HepG2 (cell line): ENCODE measurements around the gene C2CD3. TPM values are rescaled to one million over a fixed set of nuclear protein-coding genes. Genes with fewer than 3 reads are reported as not detected.
A peak's percentile ranks its signal among the peaks of the same experiment; 100 is the strongest.

ENCODE experiments used
- CEBPB ChIP-seq: IDR thresholded peaks from 2 replicates; pipeline ENCODE4 v1.6.1; 2011; ENCODE audit warnings: low read depth, low read length, improper control_type of control experiment, borderline replicate concordance
- KDM6A ChIP-seq: IDR thresholded peaks from 2 replicates; pipeline ENCODE4 v1.6.1; 2016; ENCODE audit warnings: low read depth
- KLF13 ChIP-seq: sonication (generic); formaldehyde crosslinking; IDR thresholded peaks from 2 replicates; pipeline ENCODE4 v1.4.0; 2020; ENCODE audit warnings: mild to moderate bottlenecking, missing genetic modification reagents
- NFYC ChIP-seq: IDR thresholded peaks from 2 replicates; pipeline ENCODE4 v1.6.1; 2016; ENCODE audit warnings: missing genetic modification reagents, missing compliant biosample characterization
- RFX5 ChIP-seq: IDR thresholded peaks from 2 replicates; pipeline ENCODE4 v1.6.1; 2011; ENCODE audit warnings: low read depth, low read length, improper control_type of control experiment
- SIN3B ChIP-seq: fragments of 150-350 bp; IDR thresholded peaks from 2 replicates; pipeline ENCODE4 v1.6.1; 2014; ENCODE audit warnings: low read length
- THYN1 ChIP-seq: sonication (generic); formaldehyde crosslinking; IDR thresholded peaks from 2 replicates; pipeline ENCODE4 v1.8.1; 2023; ENCODE audit warnings: low read depth, mild to moderate bottlenecking, moderate library complexity, missing genetic modification reagents, borderline replicate concordance
- ZBTB1 ChIP-seq: sonication (generic); formaldehyde crosslinking; IDR thresholded peaks from 2 replicates; pipeline ENCODE4 v1.4.0; 2020; ENCODE audit warnings: missing genetic modification reagents, borderline replicate concordance
- ZBTB21 ChIP-seq: sonication (generic); formaldehyde crosslinking; IDR thresholded peaks from 2 replicates; pipeline ENCODE4 v1.4.0; 2020; ENCODE audit warnings: missing genetic modification reagents
- ZFP37 ChIP-seq: sonication (generic); formaldehyde crosslinking; IDR thresholded peaks from 2 replicates; pipeline ENCODE4 v1.4.0; 2020; ENCODE audit warnings: missing genetic modification reagents, borderline replicate concordance
- ZMYM3 ChIP-seq: sonication (generic); formaldehyde crosslinking; IDR thresholded peaks from 2 replicates; pipeline ENCODE4 v1.5.1; 2020; ENCODE audit warnings: mild to moderate bottlenecking, missing genetic modification reagents
- ZNF264 ChIP-seq: sonication (generic); formaldehyde crosslinking; IDR thresholded peaks from 2 replicates; pipeline ENCODE4 v1.4.0; 2020; ENCODE audit warnings: missing genetic modification reagents
- ZNF383 ChIP-seq: sonication (generic); formaldehyde crosslinking; IDR thresholded peaks from 2 replicates; pipeline ENCODE4 v1.4.0; 2020; ENCODE audit warnings: missing genetic modification reagents, mild to moderate bottlenecking, borderline replicate concordance
- ZNF768 ChIP-seq: sonication (generic); formaldehyde crosslinking; IDR thresholded peaks from 2 replicates; pipeline ENCODE4 v1.4.0; 2020; ENCODE audit warnings: missing genetic modification reagents
- polyA plus RNA-seq, 8 experiments: library from polyadenylated mRNA; depleted of rRNA in 3 of 8; stranded (reverse) in 7 of 8; unstranded in 1 of 8; fragments of >200 nt; fragmentation: Illumina TruSeq in 4 of 8; extraction: Trizol in 4 of 8; gene quantifications; 2 replicates each; pipeline versions ENCODE4 v1.2.1 to v1.2.3, GENCODE V29; 2011 to 2016; ENCODE audit warnings: low read depth in 4 of 8, missing spikeins in 1 of 8, mixed read lengths in 1 of 8; ENCODE audit not compliant: insufficient read depth in 1 of 8
- total RNA-seq, 5 experiments: library from RNA; depleted of rRNA; stranded (reverse); fragments of >200 nt; fragmentation: Illumina TruSeq; extraction: Trizol; gene quantifications; 2 replicates each; pipeline ENCODE4 v1.2.3, GENCODE V29; 2016; ENCODE audit warnings: low read depth in 1 of 5
- TF ChIP-seq, protein P1 (sequence below): sonication (generic); formaldehyde crosslinking; IDR thresholded peaks from 2 replicates; pipeline ENCODE4 v1.5.0; 2020; ENCODE audit warnings: mild to moderate bottlenecking, missing genetic modification reagents, borderline replicate concordance
- TF ChIP-seq, protein P2 (sequence below): sonication (generic); formaldehyde crosslinking; IDR thresholded peaks from 2 replicates; pipeline ENCODE4 v1.5.0; 2020; ENCODE audit warnings: missing genetic modification reagents
- TF ChIP-seq, protein P3 (sequence below): IDR thresholded peaks from 2 replicates; pipeline ENCODE4 v1.4.0; 2020; ENCODE audit warnings: mild to moderate bottlenecking, missing genetic modification reagents

The C2CD3 gene
- total and polyA plus RNA-seq, 2 of the 13 experiments (the other 11 are each of a cell fraction or from before 2014, with no cell fraction given), result 5.5 to 6.4 TPM

DNA sequence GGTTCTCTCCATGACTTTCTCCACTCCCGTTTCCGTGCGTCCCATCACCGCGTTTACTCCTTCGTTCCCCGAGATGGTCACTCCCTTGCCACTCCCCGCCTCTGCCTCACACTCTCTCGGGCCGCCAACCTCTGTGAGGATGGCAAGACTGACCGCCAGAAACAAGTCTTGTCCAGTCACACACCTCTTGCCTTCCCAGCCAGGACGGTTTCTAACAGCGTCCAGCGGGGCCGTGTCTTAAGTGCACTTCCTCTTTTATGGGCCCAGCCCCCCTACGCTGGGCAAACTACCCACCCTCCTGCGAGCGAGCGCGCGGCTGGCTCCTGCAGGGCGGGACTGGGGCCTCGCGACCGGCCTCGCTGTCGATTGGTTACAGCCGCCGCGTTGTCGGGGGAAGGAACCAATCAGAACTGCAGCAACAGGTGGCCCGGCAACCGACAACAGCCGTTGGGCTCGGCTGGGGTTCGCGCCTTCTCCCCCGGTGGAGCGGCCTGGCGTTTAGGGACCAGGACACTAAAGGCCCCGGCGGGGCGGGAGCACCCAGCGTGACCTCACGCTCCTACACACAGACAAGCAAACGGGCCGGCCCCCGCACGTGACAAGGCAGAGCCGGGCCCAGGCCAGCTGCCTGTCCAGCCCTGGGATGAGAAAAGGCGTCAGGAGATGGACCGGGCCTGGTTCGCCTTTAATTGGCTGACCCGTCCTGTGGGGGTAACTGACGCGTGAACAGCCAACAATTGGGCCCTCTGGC is 187.6 kb downstream of the C2CD3 start (continued):
- TF ChIP-seq ZNF264 (peak; percentile 92), ZBTB1 (no peak), KDM6A (CRISPR knock-in tag) (no peak), RFX5 (peak; percentile 87), ZFP37 (CRISPR knock-in tag) (peak; percentile 95), SIN3B (no peak), ZBTB21 (CRISPR knock-in tag) (no peak), ZNF768 (CRISPR knock-in tag) (no peak), ZNF383 (CRISPR knock-in tag) (no peak), KLF13 (CRISPR knock-in tag) (no peak), THYN1 (CRISPR knock-in tag) (no peak), NFYC (peak; percentile 95), CEBPB (no peak), ZMYM3 (CRISPR knock-in tag) (peak; percentile 41; the same call in 1 of the 2 replicates)
- TF ChIP-seq, protein P1, sequence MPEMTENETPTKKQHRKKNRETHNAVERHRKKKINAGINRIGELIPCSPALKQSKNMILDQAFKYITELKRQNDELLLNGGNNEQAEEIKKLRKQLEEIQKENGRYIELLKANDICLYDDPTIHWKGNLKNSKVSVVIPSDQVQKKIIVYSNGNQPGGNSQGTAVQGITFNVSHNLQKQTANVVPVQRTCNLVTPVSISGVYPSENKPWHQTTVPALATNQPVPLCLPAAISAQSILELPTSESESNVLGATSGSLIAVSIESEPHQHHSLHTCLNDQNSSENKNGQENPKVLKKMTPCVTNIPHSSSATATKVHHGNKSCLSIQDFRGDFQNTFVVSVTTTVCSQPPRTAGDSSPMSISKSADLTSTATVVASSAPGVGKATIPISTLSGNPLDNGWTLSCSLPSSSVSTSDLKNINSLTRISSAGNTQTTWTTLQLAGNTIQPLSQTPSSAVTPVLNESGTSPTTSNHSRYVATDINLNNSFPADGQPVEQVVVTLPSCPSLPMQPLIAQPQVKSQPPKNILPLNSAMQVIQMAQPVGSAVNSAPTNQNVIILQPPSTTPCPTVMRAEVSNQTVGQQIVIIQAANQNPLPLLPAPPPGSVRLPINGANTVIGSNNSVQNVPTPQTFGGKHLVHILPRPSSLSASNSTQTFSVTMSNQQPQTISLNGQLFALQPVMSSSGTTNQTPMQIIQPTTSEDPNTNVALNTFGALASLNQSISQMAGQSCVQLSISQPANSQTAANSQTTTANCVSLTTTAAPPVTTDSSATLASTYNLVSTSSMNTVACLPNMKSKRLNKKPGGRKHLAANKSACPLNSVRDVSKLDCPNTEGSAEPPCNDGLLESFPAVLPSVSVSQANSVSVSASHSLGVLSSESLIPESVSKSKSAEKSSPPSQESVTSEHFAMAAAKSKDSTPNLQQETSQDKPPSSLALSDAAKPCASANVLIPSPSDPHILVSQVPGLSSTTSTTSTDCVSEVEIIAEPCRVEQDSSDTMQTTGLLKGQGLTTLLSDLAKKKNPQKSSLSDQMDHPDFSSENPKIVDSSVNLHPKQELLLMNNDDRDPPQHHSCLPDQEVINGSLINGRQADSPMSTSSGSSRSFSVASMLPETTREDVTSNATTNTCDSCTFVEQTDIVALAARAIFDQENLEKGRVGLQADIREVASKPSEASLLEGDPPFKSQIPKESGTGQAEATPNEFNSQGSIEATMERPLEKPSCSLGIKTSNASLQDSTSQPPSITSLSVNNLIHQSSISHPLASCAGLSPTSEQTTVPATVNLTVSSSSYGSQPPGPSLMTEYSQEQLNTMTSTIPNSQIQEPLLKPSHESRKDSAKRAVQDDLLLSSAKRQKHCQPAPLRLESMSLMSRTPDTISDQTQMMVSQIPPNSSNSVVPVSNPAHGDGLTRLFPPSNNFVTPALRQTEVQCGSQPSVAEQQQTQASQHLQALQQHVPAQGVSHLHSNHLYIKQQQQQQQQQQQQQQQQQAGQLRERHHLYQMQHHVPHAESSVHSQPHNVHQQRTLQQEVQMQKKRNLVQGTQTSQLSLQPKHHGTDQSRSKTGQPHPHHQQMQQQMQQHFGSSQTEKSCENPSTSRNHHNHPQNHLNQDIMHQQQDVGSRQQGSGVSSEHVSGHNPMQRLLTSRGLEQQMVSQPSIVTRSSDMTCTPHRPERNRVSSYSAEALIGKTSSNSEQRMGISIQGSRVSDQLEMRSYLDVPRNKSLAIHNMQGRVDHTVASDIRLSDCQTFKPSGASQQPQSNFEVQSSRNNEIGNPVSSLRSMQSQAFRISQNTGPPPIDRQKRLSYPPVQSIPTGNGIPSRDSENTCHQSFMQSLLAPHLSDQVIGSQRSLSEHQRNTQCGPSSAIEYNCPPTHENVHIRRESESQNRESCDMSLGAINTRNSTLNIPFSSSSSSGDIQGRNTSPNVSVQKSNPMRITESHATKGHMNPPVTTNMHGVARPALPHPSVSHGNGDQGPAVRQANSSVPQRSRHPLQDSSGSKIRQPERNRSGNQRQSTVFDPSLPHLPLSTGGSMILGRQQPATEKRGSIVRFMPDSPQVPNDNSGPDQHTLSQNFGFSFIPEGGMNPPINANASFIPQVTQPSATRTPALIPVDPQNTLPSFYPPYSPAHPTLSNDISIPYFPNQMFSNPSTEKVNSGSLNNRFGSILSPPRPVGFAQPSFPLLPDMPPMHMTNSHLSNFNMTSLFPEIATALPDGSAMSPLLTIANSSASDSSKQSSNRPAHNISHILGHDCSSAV (CRISPR knock-in tag), result no peak
- TF ChIP-seq, protein P2, sequence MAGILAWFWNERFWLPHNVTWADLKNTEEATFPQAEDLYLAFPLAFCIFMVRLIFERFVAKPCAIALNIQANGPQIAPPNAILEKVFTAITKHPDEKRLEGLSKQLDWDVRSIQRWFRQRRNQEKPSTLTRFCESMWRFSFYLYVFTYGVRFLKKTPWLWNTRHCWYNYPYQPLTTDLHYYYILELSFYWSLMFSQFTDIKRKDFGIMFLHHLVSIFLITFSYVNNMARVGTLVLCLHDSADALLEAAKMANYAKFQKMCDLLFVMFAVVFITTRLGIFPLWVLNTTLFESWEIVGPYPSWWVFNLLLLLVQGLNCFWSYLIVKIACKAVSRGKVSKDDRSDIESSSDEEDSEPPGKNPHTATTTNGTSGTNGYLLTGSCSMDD, result peak; percentile 73; the same call in 1 of the 2 replicates
- TF ChIP-seq, protein P3, sequence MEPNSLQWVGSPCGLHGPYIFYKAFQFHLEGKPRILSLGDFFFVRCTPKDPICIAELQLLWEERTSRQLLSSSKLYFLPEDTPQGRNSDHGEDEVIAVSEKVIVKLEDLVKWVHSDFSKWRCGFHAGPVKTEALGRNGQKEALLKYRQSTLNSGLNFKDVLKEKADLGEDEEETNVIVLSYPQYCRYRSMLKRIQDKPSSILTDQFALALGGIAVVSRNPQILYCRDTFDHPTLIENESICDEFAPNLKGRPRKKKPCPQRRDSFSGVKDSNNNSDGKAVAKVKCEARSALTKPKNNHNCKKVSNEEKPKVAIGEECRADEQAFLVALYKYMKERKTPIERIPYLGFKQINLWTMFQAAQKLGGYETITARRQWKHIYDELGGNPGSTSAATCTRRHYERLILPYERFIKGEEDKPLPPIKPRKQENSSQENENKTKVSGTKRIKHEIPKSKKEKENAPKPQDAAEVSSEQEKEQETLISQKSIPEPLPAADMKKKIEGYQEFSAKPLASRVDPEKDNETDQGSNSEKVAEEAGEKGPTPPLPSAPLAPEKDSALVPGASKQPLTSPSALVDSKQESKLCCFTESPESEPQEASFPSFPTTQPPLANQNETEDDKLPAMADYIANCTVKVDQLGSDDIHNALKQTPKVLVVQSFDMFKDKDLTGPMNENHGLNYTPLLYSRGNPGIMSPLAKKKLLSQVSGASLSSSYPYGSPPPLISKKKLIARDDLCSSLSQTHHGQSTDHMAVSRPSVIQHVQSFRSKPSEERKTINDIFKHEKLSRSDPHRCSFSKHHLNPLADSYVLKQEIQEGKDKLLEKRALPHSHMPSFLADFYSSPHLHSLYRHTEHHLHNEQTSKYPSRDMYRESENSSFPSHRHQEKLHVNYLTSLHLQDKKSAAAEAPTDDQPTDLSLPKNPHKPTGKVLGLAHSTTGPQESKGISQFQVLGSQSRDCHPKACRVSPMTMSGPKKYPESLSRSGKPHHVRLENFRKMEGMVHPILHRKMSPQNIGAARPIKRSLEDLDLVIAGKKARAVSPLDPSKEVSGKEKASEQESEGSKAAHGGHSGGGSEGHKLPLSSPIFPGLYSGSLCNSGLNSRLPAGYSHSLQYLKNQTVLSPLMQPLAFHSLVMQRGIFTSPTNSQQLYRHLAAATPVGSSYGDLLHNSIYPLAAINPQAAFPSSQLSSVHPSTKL (CRISPR knock-in tag), result no peak
